Gastroesophageal sphincter (tissue), 4 donors: Measurements from ENCODE around the gene BCAR3. TPM values are rescaled to one million over a fixed set of nuclear protein-coding genes. Genes with fewer than 3 reads are reported as not detected.

ENCODE experiments used
- ATAC-seq: fragments of 150-250 bp; one replicate; pipeline ENCODE4 v1.9.1; 2016; ENCODE audit warnings: mild to moderate bottlenecking, moderate library complexity
- H3K27ac ChIP-seq, 4 donors: fragments of 200-600 bp; sonication (generic) in 3 of 4; 1 replicate in 3 of 4; 2 replicates in 1 of 4; pipeline ENCODE4 v1.5.1; 2016 to 2019
- H3K27me3 ChIP-seq: fragments of 200-600 bp; sonication (generic); one replicate; pipeline ENCODE4 v1.5.1; 2019
- H3K36me3 ChIP-seq, 2 donors: fragments of 200-600 bp; sonication (generic); one replicate each; pipeline ENCODE4 v1.5.1; 2019; ENCODE audit warnings: control low read depth in 1 of 2
- H3K4me1 ChIP-seq, 3 donors: fragments of 200-600 bp; sonication (generic); 1 replicate in 2 of 3; 2 replicates in 1 of 3; pipeline ENCODE4 v1.5.1; 2016 to 2019; ENCODE audit warnings: control low read depth in 2 of 3
- H3K4me3 ChIP-seq, 2 donors: fragments of 200-600 bp; sonication (generic); one replicate each; pipeline ENCODE4 v1.5.1; 2019; ENCODE audit warnings: mild to moderate bottlenecking in 1 of 2, moderate library complexity in 1 of 2
- H3K9me3 ChIP-seq, 3 donors: fragments of 200-600 bp; sonication (generic); one replicate each; pipeline ENCODE4 v1.5.1; 2017 to 2019; ENCODE audit warnings: control low read depth in 2 of 3
- CTCF ChIP-seq, 4 experiments: fragments of 200-600 bp in 2 of 4; fragments of 450-650 bp in 2 of 4; sonication (generic) in 1 of 4; IDR thresholded peaks; one replicate each; pipeline ENCODE4 v1.5.1; 2017 to 2019; ENCODE audit warnings: antibody characterized with exemption in 4 of 4, mild to moderate bottlenecking in 2 of 4, moderate library complexity in 2 of 4
- EP300 ChIP-seq: sonication (generic); formaldehyde crosslinking; IDR thresholded peaks from one replicate; pipeline ENCODE4 v1.6.1; 2017; ENCODE audit warnings: antibody characterized with exemption, mild to moderate bottlenecking
- POLR2A ChIP-seq, 2 donors: fragments of 450-650 bp; IDR thresholded peaks; one replicate each; pipeline ENCODE4 v1.6.1; 2017; ENCODE audit warnings: antibody characterized with exemption in 2 of 2, mild to moderate bottlenecking in 2 of 2, moderate library complexity in 1 of 2
- POLR2AphosphoS5 ChIP-seq: sonication (generic); formaldehyde crosslinking; IDR thresholded peaks from one replicate; pipeline ENCODE4 v1.6.1; 2017; ENCODE audit warnings: antibody characterized with exemption
- WGBS, 2 donors: methylation state at CpG; one replicate each; pipeline ENCODE4 v1.1.5; 2018; ENCODE audit warnings: low coverage in 1 of 2; 5-methylcytosine and 5-hydroxymethylcytosine counted together
- total RNA-seq, 4 donors: library from RNA; depleted of rRNA; stranded (reverse); fragments of >200 nt; gene quantifications; one replicate each; pipeline ENCODE4 v1.1.0, GENCODE V29; 2016

Gene BCAR3
- total RNA-seq, 4 donors from 2014 or later = 33.9 to 40.2 (median 38.3) TPM

GRCh38 chr1:93599479-93599878 lies 82.2 kb downstream of the BCAR3 start:
- peaks cover 9 to 80% (median 18%) of the 10 kb centered on the region in 3 donors for H3K4me1 ChIP-seq
- TF ChIP-seq EP300 (no peak), POLR2A (IDR thresholded peaks at IDR 0.05) (no peak), CTCF (IDR thresholded peaks at IDR 0.05) (no peak), POLR2AphosphoS5 (no peak)

GRCh38 chr1:93598861-93599439 lies 82.7 kb downstream of the BCAR3 start:
- peaks cover 9 to 80% (median 18%) of the 10 kb centered on the region in 3 donors for H3K4me1 ChIP-seq
- H3K27me3 ChIP-seq = no peaks in the 10 kb centered on the region
- 90 to 100% methylated on average over 1 to 6 of the region's 7 CpGs for WGBS, 2 donors
- no peak overlapping the region for H3K4me3 ChIP-seq
- no peaks in the 10 kb centered on the region for H3K9me3 ChIP-seq
- peak overlapping the region in 2 of 4 donors; percentile 47 to 51 for H3K27ac ChIP-seq
- TF ChIP-seq EP300 = no peak
- no peak for TF ChIP-seq CTCF (IDR thresholded peaks at IDR 0.05)
- TF ChIP-seq POLR2A (IDR thresholded peaks at IDR 0.05) = no peak
- TF ChIP-seq POLR2AphosphoS5 = no peak
- H3K36me3 ChIP-seq = no peaks in the 10 kb centered on the region
- no peak for ATAC-seq

More at GRCh38 chr1:93599479-93599878, 82.2 kb downstream of the BCAR3 start:
- 94 to 97% methylated on average over 2 to 3 of the region's 6 CpGs for WGBS, 2 donors
- no peak overlapping the region for H3K4me3 ChIP-seq
- no peaks in the 10 kb centered on the region for H3K9me3 ChIP-seq
- H3K27me3 ChIP-seq = no peaks in the 10 kb centered on the region
- H3K36me3 ChIP-seq = no peaks in the 10 kb centered on the region
- no peak overlapping the region for H3K27ac ChIP-seq
- ATAC-seq = no peak

- Histone ChIP-seq H3K4me1 (peaks cover 9 to 81% (median 18%) of the 10 kb centered on the region in 3 donors), H3K36me3 (no peaks in the 10 kb centered on the region), H3K4me3 (no peak overlapping the region), H3K27me3 (no peaks in the 10 kb centered on the region), H3K27ac (peak overlapping the region in 2 of 4 donors; percentile 47 to 51), H3K9me3 (no peaks in the 10 kb centered on the region)
- 61 to 80% methylated on average over 1 to 2 of the region's 2 CpGs for WGBS, 2 donors
- TF ChIP-seq POLR2A (IDR thresholded peaks at IDR 0.05) (no peak), EP300 (no peak), CTCF (IDR thresholded peaks at IDR 0.05) (no peak)
- ATAC-seq = no peak
These were observed 83.2 kb downstream of the BCAR3 start for GRCh38 chr1:93598396-93598795.

GRCh38 chr1:93597709-93598108 lies 83.9 kb downstream of the BCAR3 start:
- TF ChIP-seq POLR2A (IDR thresholded peaks at IDR 0.05) (no peak), POLR2AphosphoS5 (no peak), CTCF (IDR thresholded peaks at IDR 0.05) (no peak), EP300 (no peak)
- ATAC-seq = peak; percentile 71
- H3K27me3 ChIP-seq = no peaks in the 10 kb centered on the region
- 4 to 18% methylated on average over 3 of the region's 6 CpGs for WGBS, 2 donors
- H3K27ac ChIP-seq = peak overlapping the region in 3 of 4 donors; percentile 10 to 51 (median 47)
- H3K36me3 ChIP-seq = no peaks in the 10 kb centered on the region
- no peaks in the 10 kb centered on the region for H3K9me3 ChIP-seq
- no peak overlapping the region for H3K4me3 ChIP-seq
- H3K4me1 ChIP-seq = peaks cover 9 to 88% (median 18%) of the 10 kb centered on the region in 3 donors
